Measurements from ENCODE around the gene MXI1.
"Not testable (repeated sequence)": the region's sequence is repeated elsewhere in the genome, so short reads cannot be mapped to it uniquely, and the experiment has no call there.

MXI1 gene

GRCh38 chr10:110268971-110269370, 61.6 kb downstream of the MXI1 start:
- no peaks in the 10 kb centered on the region for H3K27me3 ChIP-seq (ENCODE audit: insufficient read depth, low read length)
- no peak overlapping the region for H3K27ac ChIP-seq (ENCODE audit: low read depth, low read length)
- WGBS = 96% methylated on average over 2 of the region's 2 CpGs
- H3K9me3 ChIP-seq (ENCODE audit: insufficient read depth, low read depth, low read length) = no peaks in the 10 kb centered on the region
- H3K4me1 ChIP-seq (ENCODE audit: insufficient read depth, low read length) = peaks cover 4% of the 10 kb centered on the region
- H3K9ac ChIP-seq (ENCODE audit: low read depth, low read length) = no peak overlapping the region
- H3K36me3 ChIP-seq (ENCODE audit: insufficient read depth, low read length) = no peaks in the 10 kb centered on the region
- no peak overlapping the region for H3K4me3 ChIP-seq (ENCODE audit: low read length)

- H3K9ac ChIP-seq (ENCODE audit: low read depth, low read length) = no peak overlapping the region
- H3K9me3 ChIP-seq (ENCODE audit: insufficient read depth, low read depth, low read length) = no peaks in the 10 kb centered on the region
- H3K27ac ChIP-seq (ENCODE audit: low read depth, low read length) = no peak overlapping the region
- H3K27me3 ChIP-seq (ENCODE audit: insufficient read depth, low read length) = no peaks in the 10 kb centered on the region
- H3K4me1 ChIP-seq (ENCODE audit: insufficient read depth, low read length) = peaks cover 10% of the 10 kb centered on the region
- no peaks in the 10 kb centered on the region for H3K36me3 ChIP-seq (ENCODE audit: insufficient read depth, low read length)
- H3K4me3 ChIP-seq (ENCODE audit: low read length) = no peak overlapping the region
- WGBS = 94% methylated on average over 3 of the region's 4 CpGs
Measured at GRCh38 chr10:110269374-110270318, 62.2 kb downstream of the MXI1 start.

GRCh38 chr10:110272995-110273394, 65.6 kb downstream of the MXI1 start:
- peaks cover 10% of the 10 kb centered on the region for H3K4me1 ChIP-seq (ENCODE audit: insufficient read depth, low read length)
- not testable (repeated sequence) for H3K9ac ChIP-seq (ENCODE audit: low read depth, low read length)
- WGBS = 95% methylated on average over 15 of the region's 15 CpGs

GRCh38 chr10:110273474-110273873, 66.1 kb downstream of the MXI1 start:
- 95% methylated on average over 4 of the region's 4 CpGs for WGBS
- H3K4me3 ChIP-seq (ENCODE audit: low read length) = no peak overlapping the region
- H3K9ac ChIP-seq (ENCODE audit: low read depth, low read length) = no peak overlapping the region
- no peaks in the 10 kb centered on the region for H3K27me3 ChIP-seq (ENCODE audit: insufficient read depth, low read length)
- no peak overlapping the region for H3K27ac ChIP-seq (ENCODE audit: low read depth, low read length)
- H3K36me3 ChIP-seq (ENCODE audit: insufficient read depth, low read length) = no peaks in the 10 kb centered on the region
- H3K9me3 ChIP-seq (ENCODE audit: insufficient read depth, low read depth, low read length) = no peaks in the 10 kb centered on the region
- H3K4me1 ChIP-seq (ENCODE audit: insufficient read depth, low read length) = peaks cover 10% of the 10 kb centered on the region

More at GRCh38 chr10:110272995-110273394, 65.6 kb downstream of the MXI1 start:
- not testable (repeated sequence) for H3K27ac ChIP-seq (ENCODE audit: low read depth, low read length); H3K9me3 ChIP-seq (ENCODE audit: insufficient read depth, low read depth, low read length); H3K36me3 ChIP-seq (ENCODE audit: insufficient read depth, low read length); H3K4me3 ChIP-seq (ENCODE audit: low read length); H3K27me3 ChIP-seq (ENCODE audit: insufficient read depth, low read length)

- H3K4me1 ChIP-seq (ENCODE audit: insufficient read depth, low read length) = peaks cover 12% of the 10 kb centered on the region
- no peak overlapping the region for H3K9ac ChIP-seq (ENCODE audit: low read depth, low read length)
- no peak overlapping the region for H3K27ac ChIP-seq (ENCODE audit: low read depth, low read length)
- H3K36me3 ChIP-seq (ENCODE audit: insufficient read depth, low read length) = no peaks in the 10 kb centered on the region; the same call in 1 of the 2 replicates
- H3K9me3 ChIP-seq (ENCODE audit: insufficient read depth, low read depth, low read length) = no peaks in the 10 kb centered on the region
- no peak overlapping the region for H3K4me3 ChIP-seq (ENCODE audit: low read length)
- no peaks in the 10 kb centered on the region for H3K27me3 ChIP-seq (ENCODE audit: insufficient read depth, low read length)
Measured at GRCh38 chr10:110274072-110274627, 66.7 kb downstream of the MXI1 start.

- H3K9me3 ChIP-seq (ENCODE audit: insufficient read depth, low read depth, low read length) = no peaks in the 10 kb centered on the region
- H3K4me1 ChIP-seq (ENCODE audit: insufficient read depth, low read length) = peaks cover 14% of the 10 kb centered on the region
- H3K9ac ChIP-seq (ENCODE audit: low read depth, low read length) = no peak overlapping the region
- WGBS = 93% methylated on average over 6 of the region's 6 CpGs
- no peak overlapping the region for H3K4me3 ChIP-seq (ENCODE audit: low read length)
- H3K36me3 ChIP-seq (ENCODE audit: insufficient read depth, low read length) = no peaks in the 10 kb centered on the region; the same call in 1 of the 2 replicates
- no peak overlapping the region for H3K27ac ChIP-seq (ENCODE audit: low read depth, low read length)
- no peaks in the 10 kb centered on the region for H3K27me3 ChIP-seq (ENCODE audit: insufficient read depth, low read length)
Measured at GRCh38 chr10:110274647-110275046, 67.2 kb downstream of the MXI1 start.

GRCh38 chr10:110275128-110275729, 67.8 kb downstream of the MXI1 start:
- Histone ChIP-seq H3K4me3 (ENCODE audit: low read length) (no peak overlapping the region), H3K27me3 (ENCODE audit: insufficient read depth, low read length) (no peaks in the 10 kb centered on the region), H3K27ac (ENCODE audit: low read depth, low read length) (no peak overlapping the region), H3K9ac (ENCODE audit: low read depth, low read length) (no peak overlapping the region), H3K36me3 (ENCODE audit: insufficient read depth, low read length) (no peaks in the 10 kb centered on the region; the same call in 1 of the 2 replicates), H3K4me1 (ENCODE audit: insufficient read depth, low read length) (peaks cover 14% of the 10 kb centered on the region), H3K9me3 (ENCODE audit: insufficient read depth, low read depth, low read length) (no peaks in the 10 kb centered on the region)
- WGBS = 90% methylated on average over 2 of the region's 2 CpGs

GRCh38 chr10:110276603-110277002, 69.2 kb downstream of the MXI1 start:
- Histone ChIP-seq H3K4me1 (ENCODE audit: insufficient read depth, low read length) (peaks cover 14% of the 10 kb centered on the region), H3K9me3 (ENCODE audit: insufficient read depth, low read depth, low read length) (no peaks in the 10 kb centered on the region), H3K9ac (ENCODE audit: low read depth, low read length) (no peak overlapping the region), H3K27me3 (ENCODE audit: insufficient read depth, low read length) (no peaks in the 10 kb centered on the region), H3K4me3 (ENCODE audit: low read length) (no peak overlapping the region), H3K36me3 (ENCODE audit: insufficient read depth, low read length) (no peaks in the 10 kb centered on the region; the same call in 1 of the 2 replicates), H3K27ac (ENCODE audit: low read depth, low read length) (no peak overlapping the region)
- 93% methylated on average over 4 of the region's 5 CpGs for WGBS

- Histone ChIP-seq H3K27me3 (ENCODE audit: insufficient read depth, low read length) (no peaks in the 10 kb centered on the region), H3K4me3 (ENCODE audit: low read length) (no peak overlapping the region), H3K9ac (ENCODE audit: low read depth, low read length) (no peak overlapping the region), H3K27ac (ENCODE audit: low read depth, low read length) (no peak overlapping the region), H3K4me1 (ENCODE audit: insufficient read depth, low read length) (peaks cover 14% of the 10 kb centered on the region), H3K9me3 (ENCODE audit: insufficient read depth, low read depth, low read length) (no peaks in the 10 kb centered on the region), H3K36me3 (ENCODE audit: insufficient read depth, low read length) (no peaks in the 10 kb centered on the region; the same call in 1 of the 2 replicates)
- WGBS = 90% methylated on average over 1 of the region's 2 CpGs
Measured at GRCh38 chr10:110277591-110277990, 70.2 kb downstream of the MXI1 start.

GRCh38 chr10:110278562-110279406, 71.4 kb downstream of the MXI1 start:
- no peaks in the 10 kb centered on the region; the same call in 1 of the 2 replicates for H3K36me3 ChIP-seq (ENCODE audit: insufficient read depth, low read length)
- no peak overlapping the region for H3K27ac ChIP-seq (ENCODE audit: low read depth, low read length)
- H3K4me3 ChIP-seq (ENCODE audit: low read length) = no peak overlapping the region
- no peaks in the 10 kb centered on the region for H3K9me3 ChIP-seq (ENCODE audit: insufficient read depth, low read depth, low read length)
- no peak overlapping the region for H3K9ac ChIP-seq (ENCODE audit: low read depth, low read length)
- no peaks in the 10 kb centered on the region for H3K27me3 ChIP-seq (ENCODE audit: insufficient read depth, low read length)
- H3K4me1 ChIP-seq (ENCODE audit: insufficient read depth, low read length) = peaks cover 12% of the 10 kb centered on the region
- 84% methylated on average over 6 of the region's 7 CpGs for WGBS

All from HUES64 (cell line).